HG03575 (cell line): ENCODE results near the gene BAZ2B.

ENCODE experiments used
- ATAC-seq: cut with Tn5 transposase; IDR thresholded peaks from one replicate; pipeline ENCODE4 v1.9.1; 2021; ENCODE audit not compliant: unreplicated experiment, insufficient number of reproducible peaks, low FRiP score; ENCODE audit errors: extremely low read depth

The BAZ2B gene

DNA sequence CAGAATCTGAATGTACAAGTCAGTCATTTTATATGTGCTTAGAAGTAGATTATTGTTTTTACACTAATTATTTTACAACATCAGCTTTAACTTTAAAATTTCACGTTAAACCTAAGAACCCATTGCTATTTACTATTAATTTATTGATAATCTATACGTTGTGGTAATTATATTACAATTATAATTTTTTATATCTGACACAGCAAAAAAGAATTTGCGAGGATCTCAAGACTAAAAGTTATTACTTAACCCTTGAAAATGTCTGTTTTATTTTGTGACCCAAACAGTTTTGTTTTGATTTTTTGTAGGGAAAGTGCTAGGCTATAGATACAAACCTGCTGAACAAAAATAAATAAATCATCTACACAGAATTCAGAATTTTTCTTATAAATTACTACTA is 30.3 kb downstream of the BAZ2B start:
- ATAC-seq: no peak

DNA sequence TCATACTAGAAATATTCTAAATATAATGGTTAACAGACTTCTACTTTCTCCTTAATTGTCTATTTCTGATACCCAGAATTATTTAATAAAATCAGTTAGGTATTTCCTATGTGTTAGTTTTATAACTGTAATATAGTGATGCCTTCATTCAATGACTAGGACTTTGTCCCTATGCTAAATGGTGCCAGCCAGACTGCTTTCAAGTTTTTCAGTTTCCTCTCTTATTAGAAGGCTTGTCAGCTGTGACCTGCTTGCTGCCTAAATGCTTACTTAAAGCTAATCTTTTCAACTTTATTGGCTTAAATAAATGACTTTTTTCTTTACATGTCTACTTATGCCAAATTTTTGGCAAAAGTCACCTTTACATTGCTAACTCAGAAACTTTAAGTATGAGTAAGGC is 30.7 kb downstream of the BAZ2B start:
- ATAC-seq: no peak

DNA sequence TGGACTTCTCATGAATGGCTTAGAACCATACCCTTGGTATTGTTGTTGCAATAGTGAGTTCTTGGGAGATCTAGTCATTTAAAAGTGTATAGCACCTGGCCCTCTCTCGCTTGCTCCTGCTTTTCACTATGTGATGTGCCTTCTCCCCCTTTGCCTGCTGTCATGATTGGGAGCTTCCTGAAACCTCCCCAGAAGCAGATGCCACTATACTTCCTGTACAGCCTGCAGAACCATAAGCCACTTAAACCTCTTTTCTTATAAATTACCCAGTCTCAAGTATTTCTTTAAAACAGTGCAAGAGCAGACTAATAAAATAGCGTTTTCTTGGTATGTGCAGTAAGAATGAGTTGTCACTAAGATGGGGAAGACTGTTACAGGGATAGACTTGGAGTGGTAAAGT is 31.6 kb downstream of the BAZ2B start:
- ATAC-seq: no peak

DNA sequence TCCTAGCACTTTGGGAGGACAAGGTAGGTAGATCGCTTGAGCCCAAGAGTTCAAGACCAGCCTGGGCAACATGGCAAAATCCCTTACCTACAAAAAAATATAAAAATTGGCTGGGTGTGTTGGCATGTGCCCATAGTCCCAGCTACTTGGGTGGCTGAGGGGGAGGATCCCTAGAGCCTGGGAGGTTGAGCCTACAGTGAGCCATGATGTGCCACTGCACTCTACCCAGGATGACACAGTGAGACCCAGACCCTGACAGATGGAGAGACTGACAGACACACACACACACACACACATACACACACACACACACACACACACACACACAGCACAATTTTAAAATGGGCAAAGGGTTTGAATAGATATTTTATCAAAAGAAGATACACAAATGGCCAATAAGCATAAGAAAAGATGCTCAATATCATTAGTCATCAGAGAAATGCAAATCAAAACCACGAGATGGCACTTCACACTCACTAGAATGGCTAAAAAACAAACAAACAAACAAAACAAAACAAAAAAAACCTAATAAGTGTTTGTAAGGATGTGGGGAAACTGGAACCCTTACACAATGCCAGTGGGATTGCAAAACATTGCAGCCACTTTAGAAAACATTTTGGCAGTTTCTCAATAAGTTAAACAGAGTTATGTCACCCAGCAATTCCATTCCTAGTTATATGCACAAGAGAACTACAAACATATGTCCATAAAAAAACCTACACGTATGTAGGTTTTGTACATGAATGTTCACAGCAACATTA is 42.3 kb downstream of the BAZ2B start:
- no peak for ATAC-seq

DNA sequence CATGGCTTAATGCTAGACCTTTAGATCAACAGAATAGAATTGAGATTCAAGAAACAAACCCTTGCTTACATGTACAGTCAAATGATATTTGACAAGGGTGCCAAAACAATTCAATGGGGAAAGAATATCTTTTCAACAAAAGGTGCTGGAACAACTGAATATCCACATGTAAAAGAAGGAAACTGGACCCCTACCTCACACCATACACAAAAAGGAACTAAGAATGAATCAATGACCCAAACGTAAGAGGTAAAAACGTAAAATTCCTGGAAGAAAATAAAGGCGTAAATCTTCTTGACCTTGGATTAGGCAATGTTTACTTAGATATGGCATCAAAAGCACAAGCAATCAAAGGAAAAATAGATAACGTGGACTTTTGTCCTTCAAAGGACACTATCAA is 43.1 kb downstream of the BAZ2B start:
- no peak for ATAC-seq

DNA sequence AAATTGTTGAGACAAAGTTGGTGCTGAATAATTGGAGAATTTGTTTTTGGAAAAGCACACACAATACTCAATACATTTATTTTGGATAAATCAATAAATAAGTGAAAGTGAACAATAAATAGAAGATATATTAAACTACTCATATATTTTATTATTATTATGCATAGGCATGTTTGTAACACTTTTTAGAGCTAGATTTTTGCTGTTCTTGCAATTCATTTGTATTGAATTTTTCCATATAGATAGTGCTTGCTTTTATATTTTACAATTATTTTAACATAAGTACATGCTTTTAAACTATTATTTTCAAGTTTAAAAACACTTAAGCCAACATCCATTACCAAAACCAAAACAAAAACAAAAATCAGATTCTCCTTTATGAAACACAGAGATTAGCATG is 43.9 kb downstream of the BAZ2B start:
- ATAC-seq: no peak

DNA sequence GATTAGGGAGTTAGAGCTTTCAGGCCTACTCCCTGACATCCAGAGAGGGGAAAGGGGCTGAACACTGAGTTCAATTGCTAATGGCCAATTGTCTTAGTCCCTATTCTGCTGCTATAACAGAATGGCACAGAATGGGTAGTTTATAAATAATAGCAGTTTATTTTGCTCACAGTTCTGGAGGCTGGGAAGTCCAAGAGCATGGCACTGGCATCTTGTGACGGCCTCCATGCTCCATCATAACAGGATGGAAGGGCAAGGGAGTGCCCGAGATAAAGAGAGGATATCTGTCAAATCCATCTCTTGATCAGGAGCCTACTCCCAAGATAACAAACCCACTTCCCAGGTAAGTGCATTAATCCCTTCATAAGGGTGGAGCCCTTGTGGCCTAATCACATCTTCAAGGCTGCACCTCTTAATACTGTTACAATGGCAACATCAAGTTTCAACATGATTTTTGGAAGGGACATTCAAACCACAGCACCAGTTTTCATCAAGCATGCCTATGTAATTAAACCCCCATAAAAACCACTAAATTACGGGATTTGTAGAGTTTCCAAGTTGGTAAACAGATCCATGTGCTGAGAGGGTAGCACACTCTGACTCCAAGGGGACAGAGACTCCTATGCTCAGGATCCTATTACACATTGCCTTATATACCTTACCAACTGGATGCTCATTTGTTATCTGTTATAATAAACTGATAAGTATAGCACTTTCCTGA is 44.6 kb downstream of the BAZ2B start:
- no peak for ATAC-seq

DNA sequence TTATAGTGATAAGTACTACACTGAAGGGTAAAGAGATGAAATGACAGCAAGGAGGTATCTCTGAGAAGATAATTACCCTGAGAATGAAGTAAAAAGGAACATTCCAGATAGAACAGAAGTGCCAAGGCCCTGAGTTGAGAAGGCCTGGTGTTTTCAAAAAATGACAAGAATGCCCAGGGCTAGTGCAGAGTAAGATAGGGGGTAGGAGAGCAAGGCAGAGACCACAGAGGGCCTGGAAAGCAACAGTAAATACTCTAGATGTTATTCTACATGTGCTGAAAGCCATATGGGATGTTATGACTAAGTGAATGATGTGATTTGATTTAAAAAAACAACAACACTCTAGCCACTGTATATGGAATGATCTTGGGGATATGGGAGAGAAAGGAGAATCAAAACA is 52.3 kb downstream of the BAZ2B start:
- no peak for ATAC-seq

DNA sequence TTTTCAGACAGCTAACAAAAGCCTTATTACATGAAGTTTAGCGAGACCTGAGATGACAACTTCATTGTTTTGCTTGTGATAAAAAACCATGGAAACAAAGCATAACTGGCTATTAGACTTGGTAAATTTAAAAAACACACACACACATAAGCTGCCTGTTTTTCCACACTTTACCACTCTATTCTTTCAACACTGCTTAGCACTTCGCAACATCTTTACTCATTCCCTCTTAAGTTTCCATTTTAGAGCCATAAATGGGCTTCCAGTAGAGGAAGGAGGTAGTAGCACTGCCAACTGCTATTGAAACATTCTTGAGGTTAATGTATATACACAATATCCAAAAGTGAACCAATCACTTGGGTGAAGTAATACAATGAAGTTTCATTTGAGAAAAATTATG is 54.1 kb downstream of the BAZ2B start:
- no peak for ATAC-seq

DNA sequence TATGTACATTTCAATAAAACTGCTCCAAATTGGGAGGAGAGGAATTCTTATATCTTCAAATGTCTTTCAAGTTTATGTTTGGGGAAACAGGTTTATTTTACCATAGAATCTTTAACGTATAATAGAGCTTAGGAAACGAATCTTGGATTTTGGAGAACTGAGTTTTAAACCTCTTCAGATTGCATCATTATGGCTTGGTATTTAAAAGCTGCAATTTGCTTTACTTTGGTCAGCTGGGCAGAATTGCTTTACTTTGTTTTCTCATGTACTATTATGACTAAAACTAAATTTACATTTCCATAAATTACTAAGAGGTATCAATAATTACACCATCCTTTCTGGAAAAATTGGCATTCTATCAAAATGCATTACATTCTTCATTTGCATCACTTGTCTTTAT is 54.6 kb downstream of the BAZ2B start:
- ATAC-seq: no peak

DNA sequence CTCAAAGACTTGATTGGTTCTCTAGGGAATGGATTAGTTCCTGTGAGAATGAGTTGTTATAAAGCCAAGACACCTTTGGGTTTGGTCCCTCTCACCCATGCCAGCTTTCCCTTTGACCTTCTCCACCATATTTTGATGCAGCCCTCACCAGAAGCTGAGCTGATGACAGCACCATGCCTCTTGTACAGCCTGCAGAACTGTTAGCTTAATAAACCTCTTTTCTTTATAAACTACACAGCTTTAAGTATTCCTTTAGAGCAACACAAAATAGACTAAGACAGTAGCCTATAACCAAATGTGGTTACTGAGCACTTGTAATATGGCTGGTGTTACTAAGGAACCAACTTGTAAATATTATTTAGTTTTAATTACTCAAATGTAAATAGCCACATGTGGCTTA is 55.1 kb downstream of the BAZ2B start:
- ATAC-seq: no peak

DNA sequence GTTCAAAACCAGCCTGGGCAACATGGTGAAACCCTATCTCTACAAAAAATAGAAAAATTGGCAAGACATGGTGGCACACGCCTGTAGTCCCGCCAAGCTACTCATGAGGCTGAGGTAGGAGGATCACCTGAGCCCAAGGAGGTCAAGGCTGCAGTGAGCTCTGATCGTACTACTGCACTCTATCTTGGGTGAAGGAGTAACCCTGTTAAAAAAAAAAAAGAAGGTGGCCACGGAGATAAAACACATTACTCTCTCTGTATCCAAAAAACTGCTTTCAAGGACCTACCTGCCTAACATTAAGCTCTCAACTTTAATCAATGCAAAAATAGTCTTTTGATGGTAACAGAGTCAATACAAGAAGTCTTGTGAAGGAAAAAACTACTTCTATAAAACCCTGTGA is 57.3 kb downstream of the BAZ2B start:
- no peak for ATAC-seq

DNA sequence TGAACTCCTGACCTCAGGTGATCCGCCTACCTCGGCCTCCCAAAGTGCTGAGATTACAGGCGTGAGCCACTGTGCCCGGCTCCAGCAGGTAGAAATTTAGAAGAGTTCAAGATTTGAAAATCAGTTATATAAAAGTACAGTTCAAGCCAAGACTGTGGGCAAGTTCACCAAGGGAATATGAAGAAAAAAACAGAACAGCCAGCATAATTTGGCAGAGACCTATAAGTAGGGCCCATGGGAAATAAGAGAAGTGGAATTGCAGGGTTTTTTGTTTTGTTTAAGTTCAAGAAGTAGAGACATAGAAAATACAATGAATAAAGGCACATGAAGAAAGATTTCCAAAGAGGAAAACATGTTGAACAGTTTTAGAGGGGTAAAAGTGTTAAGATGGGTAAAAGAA is 57.9 kb downstream of the BAZ2B start:
- no peak for ATAC-seq

DNA sequence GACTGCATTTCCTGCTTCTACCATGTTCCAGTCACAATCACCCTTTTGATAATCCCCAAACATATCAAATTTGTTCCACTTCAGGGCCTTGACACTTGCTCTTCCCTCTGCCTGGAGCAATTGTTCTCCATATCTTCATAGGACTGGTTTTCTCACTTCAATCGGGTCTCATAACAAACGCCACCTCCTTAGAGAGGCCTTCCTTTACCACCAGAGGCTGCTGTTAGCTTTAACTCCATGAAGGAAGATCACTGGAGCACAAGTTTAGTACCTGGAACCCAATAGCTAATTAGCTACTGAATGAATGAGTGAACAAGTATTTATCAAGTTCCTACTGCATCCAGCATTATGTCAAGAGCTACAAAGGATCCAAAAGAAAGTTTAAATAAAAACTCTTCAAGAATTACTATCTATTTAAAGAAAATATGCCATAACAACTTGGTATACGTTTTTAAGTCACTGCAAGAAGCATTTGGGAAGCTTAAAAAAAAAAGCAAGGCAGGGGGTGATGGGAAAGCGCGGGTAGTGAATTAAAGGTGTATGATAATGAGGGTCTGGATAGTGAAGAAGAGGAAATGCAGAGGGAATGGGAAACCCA is 58.8 kb downstream of the BAZ2B start:
- no peak for ATAC-seq

DNA sequence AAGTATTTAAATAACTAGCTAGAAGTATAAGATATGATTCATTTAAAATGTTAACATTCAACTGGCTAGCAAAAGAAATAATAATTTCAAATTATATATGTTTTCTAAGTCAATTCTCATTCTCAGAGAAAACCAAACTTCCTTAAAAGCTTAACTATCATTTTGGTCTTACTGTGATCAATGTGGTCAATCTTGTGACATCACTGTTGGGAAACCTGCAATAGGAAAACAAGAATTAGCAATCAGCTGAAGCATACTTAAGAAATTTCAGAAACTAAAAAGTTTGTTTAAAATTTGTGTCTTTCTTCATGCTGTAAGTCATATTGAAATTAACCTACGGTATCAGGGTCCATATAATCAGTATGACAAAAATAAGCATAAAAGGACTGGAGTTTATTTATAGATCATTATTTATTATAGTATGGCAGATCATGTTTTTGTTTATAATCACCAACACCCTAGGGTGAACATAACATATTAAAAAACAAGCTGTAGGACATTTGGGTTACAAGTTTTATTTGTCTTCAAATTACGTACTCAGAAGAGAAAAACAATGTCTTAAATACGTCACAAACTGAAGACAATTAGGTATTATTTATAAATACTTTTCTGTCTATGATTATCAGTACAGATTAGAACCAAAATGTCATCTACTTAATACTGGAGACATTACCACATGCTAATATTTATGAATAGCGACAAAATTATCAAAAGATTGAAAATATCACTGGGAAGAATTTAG is 60.5 kb downstream of the BAZ2B start:
- ATAC-seq: no peak

DNA sequence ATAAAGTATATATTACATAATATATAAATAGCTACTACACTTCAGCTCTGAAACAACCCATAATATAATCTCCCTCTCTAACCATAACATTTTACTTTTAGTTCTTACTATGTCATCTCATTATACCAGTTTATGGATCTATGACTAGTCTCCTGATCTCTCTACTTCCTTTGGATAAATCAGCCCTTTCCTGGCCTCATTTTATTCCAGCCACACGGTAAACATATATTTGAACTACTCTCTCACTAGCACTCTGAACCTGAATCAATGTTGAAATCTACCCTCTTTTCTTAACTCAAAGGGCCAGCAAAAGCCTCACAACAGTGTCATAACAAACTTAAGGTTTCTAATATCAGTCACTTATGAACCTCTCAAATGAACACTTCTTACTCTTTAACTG is 62.6 kb downstream of the BAZ2B start:
- no peak for ATAC-seq

DNA sequence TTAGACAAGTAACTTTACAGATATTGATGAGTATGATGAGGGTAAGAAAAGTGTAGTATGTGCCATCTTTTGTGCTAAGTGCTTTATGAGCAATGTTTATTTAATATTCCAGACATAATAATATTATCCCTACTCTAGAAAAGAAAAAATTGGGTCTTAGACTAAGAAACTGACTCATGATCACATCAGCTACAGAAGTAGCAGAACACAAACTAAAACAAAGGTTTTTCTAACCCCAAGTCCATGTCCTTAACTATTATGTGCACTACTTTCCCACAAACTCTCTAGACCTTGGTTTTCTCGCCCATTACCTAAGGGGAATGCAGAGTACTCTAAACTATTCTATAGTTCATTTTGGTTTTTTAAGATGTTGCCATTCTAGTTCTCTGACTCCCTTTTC is 64.5 kb downstream of the BAZ2B start:
- ATAC-seq: no peak

DNA sequence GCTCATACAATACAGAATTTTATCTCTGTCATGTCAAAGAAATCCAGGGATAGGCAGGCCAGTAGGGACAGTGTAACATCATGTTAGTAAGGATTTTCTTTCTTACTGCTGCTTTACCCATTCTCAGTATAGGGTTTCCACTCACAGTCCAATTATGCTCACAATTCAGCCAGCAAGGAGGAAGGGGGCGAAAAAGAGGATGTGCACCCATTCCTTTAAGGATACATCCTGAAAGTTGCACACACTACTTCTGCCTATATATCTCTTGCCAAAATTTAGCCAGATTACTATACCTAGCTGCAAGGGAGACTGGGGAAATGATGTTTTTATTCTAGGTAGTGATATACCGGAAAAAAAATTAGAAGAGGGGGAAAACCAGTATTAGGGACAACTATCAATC is 66.1 kb downstream of the BAZ2B start:
- no peak for ATAC-seq

DNA sequence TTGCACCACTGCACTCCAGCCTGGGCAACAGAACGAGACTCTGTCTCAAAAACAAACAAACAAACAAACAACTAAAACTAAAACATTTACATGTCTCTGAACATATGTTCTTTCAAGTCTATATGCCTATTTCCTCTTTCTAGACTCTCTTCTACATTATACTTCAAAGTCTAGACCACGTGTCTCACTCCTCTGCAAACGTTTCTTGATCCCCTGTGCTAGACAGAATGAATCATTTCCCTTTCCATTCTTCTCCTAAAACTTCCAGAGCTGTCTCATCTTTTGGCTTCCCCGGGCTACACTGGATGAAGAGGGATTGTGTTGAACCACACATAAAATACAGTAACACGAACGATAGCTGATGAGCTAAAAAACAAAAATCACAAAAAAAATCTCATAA is 67.1 kb downstream of the BAZ2B start:
- ATAC-seq: no peak
